ENCODE results near the gene OGFOD1. TPM values are rescaled to one million over a fixed set of nuclear protein-coding genes. Genes with fewer than 3 reads are reported as not detected.

Gene OGFOD1
- total and polyA plus RNA-seq, 9 of the 15 experiments (the other 6 are each of a cell fraction or from before 2014, with no cell fraction given) = 60.4 to 134 (median 85.8) TPM

DNA sequence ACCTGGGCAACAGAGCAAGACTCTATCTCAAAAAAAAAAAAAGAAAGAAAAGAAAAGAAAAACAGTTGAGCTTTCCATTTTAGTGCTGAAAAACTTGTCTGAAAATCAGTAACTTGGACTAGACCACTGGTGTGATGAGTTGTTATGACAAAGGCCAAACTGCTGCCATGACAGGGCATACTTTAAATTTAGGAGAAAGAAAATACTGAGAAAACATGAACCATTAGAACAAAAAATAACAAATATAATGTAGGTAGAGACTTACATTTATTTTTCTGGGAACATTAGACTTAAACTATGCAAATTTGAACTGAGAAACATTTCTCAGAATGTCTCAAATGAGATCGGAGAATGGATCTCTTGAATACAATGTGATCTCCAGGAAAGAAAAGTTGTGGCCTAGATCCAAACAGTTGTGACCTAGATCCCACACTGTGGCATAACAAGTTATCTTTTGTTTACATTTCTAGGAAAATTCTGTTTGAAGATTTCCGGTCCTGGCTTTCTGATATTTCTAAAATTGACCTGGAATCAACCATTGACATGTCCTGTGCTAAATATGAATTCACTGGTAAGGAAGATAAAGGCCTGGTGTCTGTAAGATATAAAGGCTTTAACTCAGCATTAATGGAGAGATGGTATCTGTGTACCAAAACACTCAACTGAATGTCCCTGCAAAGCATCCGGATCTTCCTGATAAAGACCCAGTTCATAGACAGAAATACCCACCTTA lies 10.9 kb downstream of the OGFOD1 start (continued):
- TF ChIP-seq, protein P1, sequence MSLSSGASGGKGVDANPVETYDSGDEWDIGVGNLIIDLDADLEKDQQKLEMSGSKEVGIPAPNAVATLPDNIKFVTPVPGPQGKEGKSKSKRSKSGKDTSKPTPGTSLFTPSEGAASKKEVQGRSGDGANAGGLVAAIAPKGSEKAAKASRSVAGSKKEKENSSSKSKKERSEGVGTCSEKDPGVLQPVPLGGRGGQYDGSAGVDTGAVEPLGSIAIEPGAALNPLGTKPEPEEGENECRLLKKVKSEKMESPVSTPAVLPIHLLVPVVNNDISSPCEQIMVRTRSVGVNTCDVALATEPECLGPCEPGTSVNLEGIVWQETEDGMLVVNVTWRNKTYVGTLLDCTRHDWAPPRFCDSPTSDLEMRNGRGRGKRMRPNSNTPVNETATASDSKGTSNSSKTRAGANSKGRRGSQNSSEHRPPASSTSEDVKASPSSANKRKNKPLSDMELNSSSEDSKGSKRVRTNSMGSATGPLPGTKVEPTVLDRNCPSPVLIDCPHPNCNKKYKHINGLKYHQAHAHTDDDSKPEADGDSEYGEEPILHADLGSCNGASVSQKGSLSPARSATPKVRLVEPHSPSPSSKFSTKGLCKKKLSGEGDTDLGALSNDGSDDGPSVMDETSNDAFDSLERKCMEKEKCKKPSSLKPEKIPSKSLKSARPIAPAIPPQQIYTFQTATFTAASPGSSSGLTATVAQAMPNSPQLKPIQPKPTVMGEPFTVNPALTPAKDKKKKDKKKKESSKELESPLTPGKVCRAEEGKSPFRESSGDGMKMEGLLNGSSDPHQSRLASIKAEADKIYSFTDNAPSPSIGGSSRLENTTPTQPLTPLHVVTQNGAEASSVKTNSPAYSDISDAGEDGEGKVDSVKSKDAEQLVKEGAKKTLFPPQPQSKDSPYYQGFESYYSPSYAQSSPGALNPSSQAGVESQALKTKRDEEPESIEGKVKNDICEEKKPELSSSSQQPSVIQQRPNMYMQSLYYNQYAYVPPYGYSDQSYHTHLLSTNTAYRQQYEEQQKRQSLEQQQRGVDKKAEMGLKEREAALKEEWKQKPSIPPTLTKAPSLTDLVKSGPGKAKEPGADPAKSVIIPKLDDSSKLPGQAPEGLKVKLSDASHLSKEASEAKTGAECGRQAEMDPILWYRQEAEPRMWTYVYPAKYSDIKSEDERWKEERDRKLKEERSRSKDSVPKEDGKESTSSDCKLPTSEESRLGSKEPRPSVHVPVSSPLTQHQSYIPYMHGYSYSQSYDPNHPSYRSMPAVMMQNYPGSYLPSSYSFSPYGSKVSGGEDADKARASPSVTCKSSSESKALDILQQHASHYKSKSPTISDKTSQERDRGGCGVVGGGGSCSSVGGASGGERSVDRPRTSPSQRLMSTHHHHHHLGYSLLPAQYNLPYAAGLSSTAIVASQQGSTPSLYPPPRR (CRISPR knock-in tag; IDR thresholded peaks at IDR 0.05; ENCODE audit: borderline replicate concordance) = no peak
- no peak for TF ChIP-seq ZNF174 (CRISPR knock-in tag; IDR thresholded peaks at IDR 0.05)
- TF ChIP-seq U2AF1 (optimal IDR thresholded peaks at IDR 0.05; ENCODE audit: low read depth, low read length) = no peak
- peak; percentile 39; the same call in 1 of the 2 replicates for TF ChIP-seq CREM (IDR thresholded peaks at IDR 0.05; ENCODE audit: low read depth)
- no peak for TF ChIP-seq ZKSCAN1 (IDR thresholded peaks at IDR 0.05; ENCODE audit: low read depth, low read length)
- TF ChIP-seq HMG20B (CRISPR knock-in tag; IDR thresholded peaks at IDR 0.05) = no peak
- TF ChIP-seq, protein P2, sequence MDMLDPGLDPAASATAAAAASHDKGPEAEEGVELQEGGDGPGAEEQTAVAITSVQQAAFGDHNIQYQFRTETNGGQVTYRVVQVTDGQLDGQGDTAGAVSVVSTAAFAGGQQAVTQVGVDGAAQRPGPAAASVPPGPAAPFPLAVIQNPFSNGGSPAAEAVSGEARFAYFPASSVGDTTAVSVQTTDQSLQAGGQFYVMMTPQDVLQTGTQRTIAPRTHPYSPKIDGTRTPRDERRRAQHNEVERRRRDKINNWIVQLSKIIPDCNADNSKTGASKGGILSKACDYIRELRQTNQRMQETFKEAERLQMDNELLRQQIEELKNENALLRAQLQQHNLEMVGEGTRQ (CRISPR knock-in tag; IDR thresholded peaks at IDR 0.05) = no peak
- TF ChIP-seq, protein P3, sequence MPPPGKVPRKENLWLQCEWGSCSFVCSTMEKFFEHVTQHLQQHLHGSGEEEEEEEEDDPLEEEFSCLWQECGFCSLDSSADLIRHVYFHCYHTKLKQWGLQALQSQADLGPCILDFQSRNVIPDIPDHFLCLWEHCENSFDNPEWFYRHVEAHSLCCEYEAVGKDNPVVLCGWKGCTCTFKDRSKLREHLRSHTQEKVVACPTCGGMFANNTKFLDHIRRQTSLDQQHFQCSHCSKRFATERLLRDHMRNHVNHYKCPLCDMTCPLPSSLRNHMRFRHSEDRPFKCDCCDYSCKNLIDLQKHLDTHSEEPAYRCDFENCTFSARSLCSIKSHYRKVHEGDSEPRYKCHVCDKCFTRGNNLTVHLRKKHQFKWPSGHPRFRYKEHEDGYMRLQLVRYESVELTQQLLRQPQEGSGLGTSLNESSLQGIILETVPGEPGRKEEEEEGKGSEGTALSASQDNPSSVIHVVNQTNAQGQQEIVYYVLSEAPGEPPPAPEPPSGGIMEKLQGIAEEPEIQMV (tag; conservative IDR thresholded peaks at IDR 0.05; ENCODE audit: low read depth) = peak; percentile 73; the same call in 1 of the 2 replicates
- TF ChIP-seq ZNF699 (CRISPR knock-in tag; IDR thresholded peaks at IDR 0.05; ENCODE audit: insufficient replicate concordance) = no peak
- TF ChIP-seq ETV6 (IDR thresholded peaks at IDR 0.05; ENCODE audit: borderline replicate concordance in 1 of 2, low read depth in 2 of 2, low read length in 1 of 2) = no peak
- no peak for TF ChIP-seq ETV6 (CRISPR knock-in tag; IDR thresholded peaks at IDR 0.05; ENCODE audit: borderline replicate concordance)
- no peak for TF ChIP-seq SRSF1 (IDR thresholded peaks at IDR 0.05; ENCODE audit: low read depth, low read length)
- TF ChIP-seq, protein P4, sequence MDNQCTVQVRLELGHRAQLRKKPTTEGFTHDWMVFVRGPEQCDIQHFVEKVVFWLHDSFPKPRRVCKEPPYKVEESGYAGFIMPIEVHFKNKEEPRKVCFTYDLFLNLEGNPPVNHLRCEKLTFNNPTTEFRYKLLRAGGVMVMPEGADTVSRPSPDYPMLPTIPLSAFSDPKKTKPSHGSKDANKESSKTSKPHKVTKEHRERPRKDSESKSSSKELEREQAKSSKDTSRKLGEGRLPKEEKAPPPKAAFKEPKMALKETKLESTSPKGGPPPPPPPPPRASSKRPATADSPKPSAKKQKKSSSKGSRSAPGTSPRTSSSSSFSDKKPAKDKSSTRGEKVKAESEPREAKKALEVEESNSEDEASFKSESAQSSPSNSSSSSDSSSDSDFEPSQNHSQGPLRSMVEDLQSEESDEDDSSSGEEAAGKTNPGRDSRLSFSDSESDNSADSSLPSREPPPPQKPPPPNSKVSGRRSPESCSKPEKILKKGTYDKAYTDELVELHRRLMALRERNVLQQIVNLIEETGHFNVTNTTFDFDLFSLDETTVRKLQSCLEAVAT (IDR thresholded peaks at IDR 0.05) = no peak
- TF ChIP-seq TCF7L2 (IDR thresholded peaks at IDR 0.05; ENCODE audit: low read depth, low read length) = no peak
- peak; percentile 35 to 43 for TF ChIP-seq NCOA2 (IDR thresholded peaks at IDR 0.05; ENCODE audit: partially characterized antibody in 2 of 2)
- peak; percentile 75 for TF ChIP-seq SMARCC2 (IDR thresholded peaks at IDR 0.05; ENCODE audit: low read depth)
- no peak for TF ChIP-seq BHLHE40 (IDR thresholded peaks at IDR 0.05; ENCODE audit: low read length)
- peak; percentile 82 for TF ChIP-seq NCOA1 (IDR thresholded peaks at IDR 0.05; ENCODE audit: low read depth)
